ENCODE results near the gene MSMB.
"Not testable (repeated sequence)": the region's sequence is repeated elsewhere in the genome, so short reads cannot be mapped to it uniquely, and the experiment has no call there.

The MSMB gene

DNA sequence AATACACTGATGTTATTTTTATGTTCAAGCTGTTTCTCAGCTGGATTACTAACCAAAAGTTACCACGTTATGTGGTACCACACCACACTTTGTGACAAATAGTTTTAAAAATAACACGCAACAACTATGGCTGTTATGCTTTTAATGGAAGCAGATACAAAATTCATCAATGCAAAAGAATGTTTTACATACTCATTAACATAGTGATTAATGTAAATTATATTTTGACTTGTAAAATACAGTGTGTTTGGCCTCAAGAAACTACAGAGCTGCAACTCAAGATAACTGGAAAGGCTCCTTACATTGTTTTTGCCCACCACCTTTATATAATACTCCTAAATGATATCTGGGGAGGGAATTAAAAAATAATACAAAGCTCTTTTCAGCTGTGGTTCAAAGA lies 41.1 kb downstream of the MSMB start:
- DNase-seq = no peak

DNA sequence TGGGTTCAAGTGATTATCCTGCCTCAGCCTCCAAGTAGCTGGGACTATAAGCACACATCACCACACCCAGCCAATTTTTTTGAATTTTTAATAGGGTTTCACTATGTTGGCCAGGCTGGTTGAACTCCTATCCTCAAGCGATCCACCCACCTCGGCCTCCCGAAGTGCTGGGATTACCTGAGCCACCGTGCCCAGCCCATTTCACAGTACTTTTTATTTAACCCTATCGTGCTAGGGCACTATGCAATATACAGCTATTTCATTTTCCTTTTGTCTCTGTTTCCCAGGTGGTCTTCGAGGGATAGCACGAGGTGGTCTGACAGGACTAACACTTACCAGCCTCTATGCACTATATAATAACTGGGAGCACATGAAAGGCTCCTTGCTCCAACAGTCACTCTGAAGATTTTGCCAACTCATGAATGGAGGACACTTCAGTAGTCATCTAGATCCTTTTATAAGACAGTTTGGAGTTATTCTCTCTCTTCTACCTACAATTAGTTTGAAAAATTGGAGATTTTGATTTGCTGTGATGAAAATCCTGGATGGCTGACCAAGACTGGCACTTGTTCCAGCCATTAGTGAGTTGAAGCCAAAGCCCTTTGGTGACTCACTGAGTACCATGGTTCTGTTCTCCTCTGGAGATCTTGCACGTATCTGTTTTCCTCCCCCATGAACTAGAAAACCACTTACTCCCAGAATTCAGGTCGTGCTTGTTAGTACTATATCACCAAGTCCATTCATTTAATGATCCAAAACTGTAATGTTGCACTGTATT lies 43.0 kb downstream of the MSMB start:
- no peak for DNase-seq

DNA sequence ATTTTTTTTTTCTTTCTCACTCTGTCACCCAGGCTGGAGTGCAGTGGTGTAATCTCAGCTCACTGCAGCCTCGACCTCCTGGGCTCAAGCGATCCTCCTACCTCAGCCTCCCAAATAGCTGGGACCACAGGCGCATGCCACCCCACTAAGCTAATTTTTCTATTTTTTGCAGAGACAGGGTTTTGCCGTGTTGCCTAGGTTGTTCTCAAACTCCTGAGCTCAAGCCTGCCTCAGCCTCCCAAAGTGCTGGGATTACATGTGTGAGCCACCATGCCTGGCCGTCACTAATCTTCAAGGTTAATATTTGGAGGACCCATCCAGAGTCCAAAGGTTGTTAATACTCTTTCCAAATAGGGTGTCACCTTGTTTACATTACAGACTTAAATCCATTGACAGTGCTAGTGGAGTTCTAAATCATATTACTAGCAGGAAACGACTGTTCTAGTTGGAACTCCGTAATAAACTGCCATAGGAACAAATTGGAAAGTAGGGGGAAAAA lies 43.8 kb downstream of the MSMB start:
- DNase-seq = not testable (repeated sequence)

GRCh38 chr10:46001187-46001756 lies 44.8 kb downstream of the MSMB start:
- peak; percentile 97 for DNase-seq

GRCh38 chr10:46000538-46000937 lies 45.5 kb downstream of the MSMB start:
- DNase-seq = no peak

GRCh38 chr10:45999955-46000354 lies 46.1 kb downstream of the MSMB start:
- not testable (repeated sequence) for DNase-seq

DNA sequence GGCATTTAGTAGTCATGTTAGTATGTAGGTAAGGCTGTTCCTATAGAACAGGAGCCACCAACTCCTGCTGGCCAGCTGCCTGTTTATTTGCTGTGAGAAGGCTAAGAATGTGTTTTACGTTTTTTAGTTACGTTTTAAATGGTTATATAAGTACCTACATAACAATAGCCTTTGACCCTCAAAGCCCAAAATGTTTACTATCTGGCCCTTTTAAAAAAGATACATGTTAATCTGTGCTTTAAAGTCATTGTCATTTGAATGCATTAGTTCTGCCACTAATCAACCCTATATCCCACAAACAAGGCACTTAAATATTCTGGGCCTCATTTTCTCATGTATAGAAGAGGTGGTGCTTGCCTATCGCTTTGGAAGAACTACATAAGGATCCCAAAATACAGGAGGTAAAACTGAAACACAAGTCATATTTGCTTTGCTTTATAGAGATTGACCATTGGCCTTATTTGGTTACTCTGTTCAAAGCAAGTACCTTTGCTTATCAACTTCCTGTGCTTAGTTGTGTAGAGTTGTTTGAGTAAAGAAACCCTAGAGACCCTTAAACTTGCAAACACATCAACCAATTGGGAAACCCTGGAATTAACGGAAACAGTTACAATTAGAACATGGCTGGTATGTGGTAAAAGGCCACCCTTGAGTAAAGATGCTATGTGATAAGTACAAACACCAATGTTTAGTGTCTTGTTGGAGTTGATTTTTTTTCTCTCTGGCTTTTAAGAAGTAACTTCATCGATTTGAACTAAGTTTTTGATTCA lies 47.9 kb downstream of the MSMB start:
- no peak for DNase-seq

- DNase-seq = no peak
Observed at GRCh38 chr10:45997557-45997956, 48.5 kb downstream of the MSMB start.

DNA sequence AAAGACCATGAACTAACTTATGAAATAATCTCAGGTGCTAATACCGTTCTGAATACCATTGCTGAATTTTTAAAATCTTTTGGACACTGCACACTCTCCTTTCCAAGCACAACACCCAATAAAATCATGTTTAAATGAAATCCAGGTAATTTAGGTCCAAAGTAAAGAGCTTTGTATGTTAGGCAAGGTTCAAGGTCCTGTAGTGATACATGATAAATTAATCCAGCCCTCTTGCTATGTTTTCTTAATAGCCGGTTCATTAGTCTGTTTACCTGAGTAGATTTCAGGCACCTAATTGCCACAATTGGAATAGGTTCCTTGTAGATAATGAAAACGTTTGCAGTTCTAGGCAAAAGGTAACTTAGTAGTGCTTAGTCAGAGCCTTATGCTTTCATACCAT lies 60.5 kb downstream of the MSMB start:
- not testable (repeated sequence) for DNase-seq

- not testable (repeated sequence) for DNase-seq
Observed at GRCh38 chr10:45984473-45984872, 61.6 kb downstream of the MSMB start.

DNA sequence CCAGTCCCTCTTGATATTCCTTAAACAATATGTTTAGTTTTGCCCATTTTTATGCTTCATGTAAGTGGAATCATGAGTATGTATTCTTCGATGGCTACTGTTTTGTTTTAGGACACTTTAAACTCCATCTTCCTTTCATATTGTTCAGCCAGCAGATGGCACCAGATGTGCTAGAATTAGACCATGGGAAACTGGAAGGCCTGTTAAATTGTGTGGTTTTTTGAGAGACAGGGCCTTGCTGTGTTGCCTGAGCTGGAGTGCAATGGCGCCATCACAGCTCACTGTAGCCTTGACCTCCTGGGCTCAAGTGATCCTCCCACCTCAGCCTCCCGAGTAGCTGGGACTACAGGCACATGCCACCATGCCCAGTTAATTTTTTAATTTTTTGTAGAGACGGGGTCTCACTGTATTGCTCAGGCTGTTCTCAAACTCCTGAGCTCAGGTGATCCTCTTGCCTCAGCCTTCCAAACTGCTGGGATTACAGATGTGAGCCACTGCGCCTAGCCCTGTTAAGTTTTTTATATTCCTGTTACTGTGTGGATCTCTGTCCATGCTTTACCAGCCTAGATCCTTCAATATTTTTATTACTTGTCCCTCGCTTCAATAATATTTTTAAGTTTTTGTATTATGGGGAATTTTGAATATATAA lies 62.4 kb downstream of the MSMB start:
- peak; percentile 78 for DNase-seq

Data from hematopoietic multipotent progenitor cell treated with erythropoietin and hydrocortisone succinate and interleukin-3 and kit ligand, for 6 days (in vitro differentiated cells).